NCI-H2081 (cell line): ENCODE results near the gene BEAN1.
"Not testable (repeated sequence)": the region's sequence is repeated elsewhere in the genome, so short reads cannot be mapped to it uniquely, and the experiment has no call there.

Experiments
- DNase-seq, 2 experiments: peaks; one replicate each; lab custom pipeline; 2025; lab: John Stamatoyannopoulos, UW

The BEAN1 gene

DNA sequence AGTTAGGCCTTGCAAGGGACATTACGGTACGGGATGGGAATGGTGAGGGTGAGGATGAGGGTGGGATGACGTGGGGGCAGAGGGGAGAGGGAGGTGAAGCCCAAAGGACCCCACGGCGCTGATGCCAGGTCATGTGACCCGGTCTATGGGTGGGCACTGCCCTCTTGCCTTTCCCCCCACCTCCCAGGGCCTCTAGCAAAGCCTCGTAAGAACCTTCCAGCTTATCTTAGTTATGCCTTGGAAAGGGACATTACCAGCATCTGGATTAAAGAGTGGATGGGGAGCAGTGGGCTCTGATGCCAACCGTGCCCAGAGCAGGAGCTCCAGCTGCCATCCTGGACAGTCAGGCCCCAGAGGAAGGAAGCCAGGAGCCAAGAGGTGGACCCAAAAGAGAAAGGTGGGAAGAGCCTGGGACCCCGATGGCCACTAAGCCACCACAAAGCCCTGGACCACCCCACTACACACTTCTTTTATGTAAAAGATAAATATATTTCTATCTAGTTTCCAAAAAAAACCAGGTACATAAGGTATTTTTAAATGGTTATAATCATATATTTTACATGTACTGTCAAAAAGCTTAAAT lies 81.9 kb downstream of the BEAN1 start:
- DNase-seq = no peak

DNA sequence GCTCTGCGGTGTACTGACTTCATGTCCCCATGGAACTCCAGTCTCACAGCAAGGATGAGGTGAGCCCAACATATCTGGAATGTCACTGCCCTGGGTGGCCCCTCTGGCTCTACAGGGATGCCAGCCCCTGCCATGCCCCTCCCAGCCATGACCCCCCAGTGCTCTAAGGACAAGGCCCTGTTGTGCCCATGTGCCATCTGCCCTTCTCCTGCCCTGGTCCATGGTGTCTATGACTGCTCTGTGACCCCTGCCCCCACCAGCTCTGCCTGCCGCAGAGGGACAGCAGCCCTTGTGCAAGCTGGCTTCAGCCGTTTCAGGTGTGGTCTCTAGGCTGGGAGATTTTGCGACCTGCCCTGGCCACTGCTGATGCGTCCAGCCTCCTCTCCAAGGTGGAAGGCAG lies 82.5 kb downstream of the BEAN1 start:
- DNase-seq = no peak

DNA sequence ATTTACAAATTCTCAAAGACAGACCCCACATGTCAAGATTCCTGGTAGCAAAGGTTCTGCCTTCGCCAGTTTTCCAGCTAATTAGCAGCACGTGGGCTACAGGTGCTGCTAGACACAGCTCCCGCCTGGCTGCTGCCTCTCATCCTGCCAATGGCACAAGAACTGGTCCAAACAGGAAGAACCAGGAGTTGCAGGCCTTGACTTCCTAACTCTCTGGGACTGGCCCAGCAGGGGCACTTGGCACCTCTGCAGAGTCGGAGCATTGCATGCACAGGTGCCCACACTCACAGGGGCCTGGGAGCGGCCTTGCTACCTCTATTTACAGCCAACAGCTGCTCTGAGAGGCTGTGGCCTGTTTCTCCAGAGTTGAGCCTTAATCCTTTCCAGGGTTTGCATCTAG lies 83.2 kb downstream of the BEAN1 start:
- no peak for DNase-seq

DNA sequence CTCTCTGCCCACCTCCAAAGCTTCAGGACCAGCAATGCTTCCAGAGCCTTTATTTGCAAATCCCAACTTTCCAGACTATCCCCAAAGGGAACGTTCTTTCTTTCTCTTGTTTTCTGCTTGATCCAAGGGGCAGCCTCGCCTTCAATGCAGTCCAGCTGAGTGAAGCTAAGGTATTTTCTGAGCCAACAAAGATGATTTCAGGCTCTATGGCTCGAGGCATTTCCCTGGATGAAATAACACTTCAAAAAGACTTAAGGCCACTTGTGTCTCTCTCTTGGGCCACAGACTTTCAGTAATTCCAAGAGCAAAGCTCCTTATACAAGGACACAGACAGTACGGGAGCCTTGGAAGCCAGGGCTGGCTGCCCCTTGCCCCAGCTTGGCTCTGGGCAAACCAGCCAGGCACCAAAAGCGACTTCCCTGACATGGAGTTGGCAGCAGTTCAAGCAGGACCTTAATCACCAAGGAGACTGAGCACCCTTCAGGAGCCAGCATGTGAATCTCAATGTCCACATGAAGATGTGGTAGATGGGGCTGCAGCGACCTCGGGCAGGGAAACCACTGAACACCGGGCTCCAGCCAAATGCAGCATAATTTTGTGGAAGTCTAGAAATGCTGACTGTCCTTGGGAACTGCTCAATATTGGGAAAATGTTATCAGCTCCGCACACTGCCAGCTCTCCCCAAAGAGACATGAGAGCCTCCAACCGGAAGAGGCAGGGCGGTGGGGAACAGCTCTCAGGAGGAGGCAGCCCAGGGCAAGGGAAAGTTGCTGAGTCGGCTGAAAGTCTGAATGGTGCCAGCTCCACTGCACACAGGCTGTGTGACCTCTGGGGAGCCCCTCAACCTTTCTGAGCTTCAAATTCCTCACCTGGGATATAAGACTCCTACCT lies 83.9 kb downstream of the BEAN1 start:
- no peak for DNase-seq

DNA sequence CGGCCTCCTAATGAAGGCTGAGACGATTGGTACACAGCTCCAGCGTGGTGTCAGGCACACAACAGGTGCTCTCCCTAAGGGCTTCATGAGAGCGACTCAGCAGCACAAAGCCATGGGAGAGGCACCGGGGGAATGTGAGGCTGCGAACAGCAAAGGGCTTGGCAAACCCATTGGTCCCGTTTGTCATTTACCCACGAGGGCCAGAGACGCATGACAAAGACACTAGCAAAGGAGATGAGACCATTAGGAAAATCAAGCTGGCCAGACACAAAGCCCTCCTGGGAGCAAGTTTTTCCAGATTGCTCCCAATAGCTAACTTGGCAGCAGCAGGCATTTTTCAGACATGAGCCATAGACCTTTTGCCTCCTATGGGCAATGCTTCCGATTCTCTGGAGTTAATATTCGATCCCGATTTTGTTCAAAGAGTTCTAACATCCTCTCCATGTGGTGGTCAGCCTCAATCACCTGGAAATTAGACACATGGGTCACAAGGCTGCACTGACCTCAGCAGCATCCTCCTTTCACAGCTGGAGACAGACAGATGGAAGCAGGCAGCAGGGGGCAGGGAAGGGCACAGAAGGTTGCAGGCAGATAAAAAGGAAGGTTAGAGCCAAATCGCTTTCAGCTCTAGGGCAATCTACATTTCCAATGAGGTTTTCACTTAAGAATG lies 84.6 kb downstream of the BEAN1 start:
- no peak for DNase-seq

DNA sequence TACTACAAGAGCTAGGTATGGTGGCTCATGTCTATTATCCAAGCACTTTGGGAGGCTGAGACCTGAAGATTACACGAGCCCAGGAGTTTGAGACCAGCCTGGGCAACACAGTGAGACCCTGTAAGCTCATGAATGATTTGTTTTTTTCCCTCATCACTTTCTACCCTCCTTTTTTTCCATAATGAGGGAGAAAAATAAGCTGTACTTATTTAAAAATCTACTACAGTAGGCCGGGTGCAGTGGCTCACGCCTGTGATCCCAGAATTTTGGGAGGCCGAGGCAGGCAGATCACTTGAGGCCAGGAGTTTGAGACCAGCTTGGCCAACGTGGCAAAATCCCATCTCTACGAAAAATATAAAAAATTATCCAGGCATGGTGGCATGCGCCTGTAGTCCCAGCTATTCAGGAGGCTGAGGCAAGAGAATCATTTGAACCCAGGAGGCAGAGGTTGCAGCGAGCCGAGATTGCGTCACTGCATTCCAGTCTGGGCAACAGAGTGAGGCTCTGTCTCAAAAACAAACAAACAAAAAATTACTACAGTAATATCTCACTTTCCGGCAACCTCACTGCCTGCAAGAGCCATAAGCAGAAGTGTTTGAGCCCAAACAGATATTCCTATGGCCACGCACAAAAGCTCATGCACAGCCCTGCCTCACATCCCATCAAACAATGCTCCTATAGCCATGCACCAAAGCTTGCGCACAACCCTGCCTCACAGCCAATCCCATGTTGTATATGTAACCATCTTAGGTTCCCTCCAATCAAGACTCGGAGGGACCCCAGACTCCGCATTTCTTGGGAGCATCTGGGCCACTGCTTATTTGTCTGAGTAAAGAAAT lies 85.4 kb downstream of the BEAN1 start:
- no peak for DNase-seq

DNA sequence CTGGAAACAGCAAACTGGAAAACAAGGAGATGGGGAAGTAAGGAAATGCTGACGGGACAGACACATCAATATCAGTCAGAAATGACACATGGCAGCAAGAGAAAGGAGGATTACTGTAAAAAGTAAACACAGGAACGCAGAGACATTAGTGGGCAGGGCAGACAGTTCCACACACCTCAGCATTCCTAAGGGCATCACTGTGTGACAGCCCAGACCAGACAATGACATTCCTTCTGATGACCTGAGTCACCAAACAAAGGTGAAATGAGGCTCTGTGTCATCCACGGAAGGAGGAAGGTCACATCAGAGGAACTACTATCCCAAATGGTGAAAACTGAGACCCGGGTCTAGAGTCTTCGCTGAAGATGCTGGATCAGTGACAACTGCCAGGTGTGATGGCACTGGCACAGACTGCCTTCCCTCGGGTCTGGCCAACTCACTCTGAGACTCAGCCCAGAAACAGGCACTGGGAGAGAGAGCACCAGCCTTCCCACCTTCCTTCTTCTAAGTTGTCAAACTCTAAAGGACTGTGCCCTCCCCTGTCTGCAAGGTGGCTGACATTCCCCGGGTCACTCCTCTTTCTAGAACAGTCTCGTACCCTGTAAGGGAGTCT lies 86.1 kb downstream of the BEAN1 start:
- no peak for DNase-seq

DNA sequence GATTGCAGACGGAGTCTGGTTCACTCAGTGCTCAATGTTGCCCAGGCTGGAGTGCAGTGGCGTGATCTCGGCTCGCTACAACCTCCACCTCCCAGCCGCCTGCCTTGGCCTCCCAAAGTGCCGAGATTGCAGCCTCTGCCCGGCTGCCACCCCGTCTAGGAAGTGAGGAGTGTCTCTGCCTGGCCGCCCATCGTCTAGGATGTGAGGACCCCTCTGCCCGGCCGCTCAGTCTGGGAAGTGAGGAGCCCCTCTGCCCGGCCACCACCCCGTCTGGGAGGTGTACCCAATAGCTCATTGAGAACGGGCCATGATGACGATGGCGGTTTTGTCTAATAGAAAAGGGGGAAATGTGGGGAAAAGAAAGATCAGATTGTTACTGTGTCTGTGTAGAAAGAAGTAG lies 87.3 kb downstream of the BEAN1 start:
- not testable (repeated sequence) for DNase-seq

DNA sequence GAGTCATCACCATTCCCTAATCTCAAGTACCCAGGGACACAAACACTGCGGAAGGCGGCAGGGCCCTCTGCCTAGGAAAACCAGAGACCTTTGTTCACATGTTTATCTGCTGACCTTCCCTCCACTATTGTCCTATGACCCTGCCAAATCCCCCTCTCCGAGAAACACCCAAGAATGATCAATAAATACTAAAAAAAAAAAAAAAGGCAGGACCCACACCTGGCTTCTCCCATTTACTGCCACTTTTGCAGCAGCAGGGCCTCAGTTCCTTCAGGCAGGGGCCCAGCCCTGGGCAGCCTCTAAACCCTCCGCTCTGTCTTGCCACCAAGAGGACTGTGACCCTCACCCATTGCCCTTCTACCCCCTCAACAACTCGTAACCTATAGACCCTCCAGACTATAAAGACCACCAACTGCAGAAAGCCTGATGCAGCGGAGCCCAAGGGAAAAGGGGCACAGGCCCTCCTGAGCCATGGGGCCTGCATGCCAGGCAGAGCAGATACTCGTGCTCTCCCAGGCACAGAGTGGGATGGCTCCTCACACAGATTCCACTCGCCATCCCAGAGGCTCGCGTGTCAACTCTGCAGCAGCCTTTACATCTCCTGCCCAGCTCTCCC lies 88.0 kb downstream of the BEAN1 start:
- not testable (repeated sequence) for DNase-seq

DNA sequence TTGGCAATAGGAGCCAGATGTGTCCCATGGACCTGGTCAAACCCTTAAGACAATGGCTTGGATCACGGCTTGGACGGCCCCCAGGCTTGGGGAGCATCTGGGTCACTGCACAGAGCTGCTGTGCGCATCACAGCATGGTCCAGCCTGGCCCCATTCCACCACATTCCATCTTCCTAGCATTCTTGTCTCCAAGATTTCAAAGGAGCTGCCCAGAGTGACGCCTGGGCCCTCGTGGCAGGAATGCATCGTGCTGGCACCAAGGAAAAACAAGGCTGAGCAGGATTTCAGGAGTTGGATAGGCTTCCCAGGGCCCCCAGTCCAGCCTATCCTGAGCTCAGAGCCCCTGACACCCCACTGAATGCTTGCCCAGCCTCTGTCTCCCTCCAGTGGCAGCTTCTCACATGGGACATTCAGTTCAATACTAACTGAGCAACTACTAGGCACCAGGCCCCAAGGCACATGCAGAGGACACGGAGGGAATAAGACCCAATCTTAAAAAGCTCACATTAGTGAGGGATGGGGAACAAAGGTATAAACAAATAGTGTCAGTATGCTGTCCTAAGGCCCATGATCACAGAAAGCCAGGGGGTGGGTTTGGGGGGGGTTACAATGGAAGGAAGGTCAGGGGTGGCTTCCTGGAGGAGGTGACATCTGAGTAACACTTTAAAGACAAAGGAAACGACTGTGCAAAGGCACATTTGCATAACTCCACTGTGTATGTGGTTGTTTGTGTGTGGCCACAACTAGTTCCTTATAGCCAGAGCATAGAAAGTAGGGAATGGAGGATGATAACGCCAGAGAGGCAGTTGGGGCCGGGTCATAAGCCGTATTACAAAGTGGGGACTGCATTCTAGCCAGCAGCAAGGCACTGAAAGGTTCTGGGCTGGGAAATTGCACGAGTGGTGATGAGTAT lies 88.8 kb downstream of the BEAN1 start:
- no peak for DNase-seq

DNA sequence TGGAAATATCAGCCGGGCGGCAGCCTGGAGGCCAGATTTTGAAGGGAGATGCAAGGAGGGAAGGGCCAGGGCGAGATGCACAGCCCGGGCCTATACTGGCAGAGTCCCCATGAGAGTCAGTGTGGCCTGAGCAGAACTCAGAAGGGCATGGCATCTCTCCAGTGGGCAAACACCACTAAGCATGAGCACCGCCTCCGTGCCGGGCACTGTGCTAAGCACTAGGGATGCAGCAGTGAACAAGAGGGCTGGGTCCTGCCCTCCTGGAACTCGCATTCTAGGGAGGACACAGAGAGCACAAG lies 89.4 kb downstream of the BEAN1 start:
- no peak for DNase-seq

DNA sequence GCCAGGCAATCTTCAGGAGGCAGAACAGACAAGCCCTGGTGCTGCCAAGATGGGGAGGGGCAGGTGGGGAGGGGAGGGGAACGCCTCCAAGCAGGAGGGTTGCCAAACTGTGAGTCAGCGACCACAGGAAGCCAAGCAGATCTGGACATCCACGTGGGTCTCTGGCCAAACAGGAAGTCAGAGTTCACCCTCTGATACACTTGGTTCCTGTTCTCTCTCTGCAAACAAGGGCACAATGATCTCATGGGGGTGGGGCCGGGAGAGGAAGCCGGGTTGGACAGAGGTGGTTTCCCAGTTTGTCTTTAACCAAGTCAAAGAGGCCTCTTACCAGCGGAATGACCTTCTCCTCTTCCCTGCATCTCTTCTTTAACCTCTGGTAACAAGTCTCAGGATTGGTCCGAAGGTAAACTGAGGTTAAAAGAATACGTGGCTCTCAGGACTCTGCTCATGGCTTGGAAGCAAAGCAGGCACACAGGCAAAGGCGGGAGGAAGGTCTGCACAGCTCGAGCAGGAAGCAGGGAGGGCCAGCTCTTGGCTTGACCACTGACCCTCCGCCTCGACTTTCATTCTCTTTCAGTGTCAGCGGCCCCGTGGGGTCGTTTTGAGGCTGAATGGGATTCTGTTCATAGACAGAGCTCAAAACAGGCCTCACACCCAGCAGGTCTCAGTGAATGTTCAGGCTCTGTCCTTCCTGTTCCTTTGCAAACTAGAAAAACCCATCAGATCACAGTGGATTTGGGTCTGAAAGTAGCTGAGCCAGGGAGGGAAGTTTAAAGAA lies 89.9 kb downstream of the BEAN1 start:
- DNase-seq = peak; percentile 41 to 61

DNA sequence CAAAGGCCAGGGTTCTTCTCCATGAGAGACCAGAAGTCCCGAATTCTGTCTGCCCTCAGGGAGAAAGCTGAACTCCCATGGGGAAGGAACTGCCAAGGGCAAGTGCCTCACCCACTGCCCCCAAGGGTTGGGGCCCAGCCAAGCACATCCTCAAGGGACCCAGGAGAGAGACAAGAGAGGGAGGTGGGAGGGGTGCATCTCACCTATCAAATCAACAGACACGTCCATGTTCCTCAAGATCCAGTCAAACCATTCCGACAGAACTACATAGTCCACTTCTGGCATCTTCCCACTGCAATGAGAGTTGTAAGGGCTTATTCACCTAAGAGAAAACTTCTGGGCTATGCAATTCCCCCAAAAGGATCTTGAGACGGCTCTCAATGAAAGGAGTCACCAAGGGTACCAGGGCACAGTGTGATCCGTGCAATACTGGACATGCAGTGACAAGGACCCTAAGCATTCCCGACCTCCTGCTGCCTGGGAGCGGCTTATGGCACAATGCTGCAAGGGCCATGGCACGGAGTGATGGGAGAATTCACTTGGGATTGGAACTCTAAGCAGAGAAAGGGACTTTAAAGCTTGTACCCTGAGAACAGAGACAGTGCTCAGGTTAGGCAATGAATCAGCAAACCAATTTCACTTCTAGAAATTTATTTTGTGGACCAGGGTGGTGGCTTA lies 90.6 kb downstream of the BEAN1 start:
- no peak for DNase-seq

DNA sequence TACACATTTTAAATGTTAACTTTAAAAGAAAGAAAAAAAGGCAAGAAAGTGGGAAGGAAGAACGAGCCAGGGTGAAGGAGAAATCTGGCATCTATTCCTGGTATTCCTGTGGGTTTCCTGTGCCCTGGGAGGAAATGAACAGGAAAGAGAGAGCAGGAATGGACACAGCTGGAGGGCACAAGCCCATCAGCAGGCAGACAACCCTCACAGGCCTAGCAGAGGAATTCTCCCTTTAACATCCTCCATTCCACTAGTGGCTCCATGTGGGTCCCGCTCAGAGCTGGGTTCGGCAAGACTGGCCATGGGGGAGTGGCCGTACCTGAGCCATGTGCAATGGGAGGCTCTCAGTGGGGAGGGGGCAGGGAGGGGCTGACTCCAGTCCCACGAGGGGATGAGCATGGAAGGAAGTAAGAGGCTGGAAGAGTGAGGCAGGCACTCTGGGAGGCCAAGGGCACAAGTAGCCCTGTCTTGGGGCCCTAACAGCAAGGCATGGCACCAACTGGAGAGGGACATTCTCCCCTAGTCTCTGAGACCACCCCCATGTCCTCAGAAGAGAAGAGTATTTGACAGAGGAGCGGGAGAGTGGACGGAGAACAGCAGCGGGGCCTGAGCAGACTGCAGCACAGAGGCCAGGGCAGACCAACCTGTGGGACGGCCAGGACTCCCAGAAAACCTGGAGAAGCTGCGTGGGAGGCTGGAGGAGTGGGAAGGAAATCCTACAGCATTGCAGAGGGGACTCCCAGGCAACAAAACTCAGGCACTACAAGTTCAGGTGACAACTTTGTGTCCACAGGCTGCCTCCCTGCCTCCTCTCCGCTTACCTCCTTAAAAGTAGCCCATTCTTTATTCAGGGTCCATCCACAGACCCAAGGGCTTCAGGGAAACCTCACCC lies 92.6 kb downstream of the BEAN1 start:
- no peak for DNase-seq

DNA sequence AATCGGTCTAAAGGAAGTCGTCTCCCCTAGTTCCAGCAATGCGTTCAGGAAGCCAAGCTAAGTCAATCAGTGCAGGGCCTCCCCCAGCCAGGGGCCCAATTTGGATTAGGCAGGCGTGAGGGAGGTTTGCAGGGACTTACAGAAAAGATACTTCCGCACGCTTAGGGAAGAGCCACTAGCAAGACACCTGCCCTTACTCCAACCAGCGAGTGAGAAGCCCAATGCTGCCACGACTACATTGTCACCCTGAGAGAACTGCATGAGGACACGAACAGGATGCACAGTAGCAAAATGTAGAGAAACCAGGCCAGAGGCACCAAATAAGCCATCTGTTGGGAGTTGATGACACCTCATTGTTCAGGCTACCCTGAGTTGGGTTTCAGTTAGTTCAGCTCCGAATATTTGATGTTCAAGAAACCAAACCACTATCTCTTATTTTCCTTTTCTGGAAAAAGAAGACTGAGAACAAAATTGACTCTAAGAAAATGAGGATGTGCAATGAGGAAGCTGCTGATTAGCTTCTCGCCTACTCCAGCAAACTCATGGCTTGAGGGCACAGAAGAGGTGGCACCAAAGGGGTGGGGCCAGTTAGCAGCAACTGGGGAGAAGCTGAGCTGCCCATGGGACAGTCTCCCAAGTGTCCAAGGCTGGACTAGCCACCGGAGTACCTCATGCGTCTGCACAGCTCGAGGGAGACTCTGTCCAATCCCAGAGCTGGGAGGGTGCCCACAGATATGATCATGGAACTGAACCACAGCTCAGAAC lies 93.5 kb downstream of the BEAN1 start:
- DNase-seq = no peak

DNA sequence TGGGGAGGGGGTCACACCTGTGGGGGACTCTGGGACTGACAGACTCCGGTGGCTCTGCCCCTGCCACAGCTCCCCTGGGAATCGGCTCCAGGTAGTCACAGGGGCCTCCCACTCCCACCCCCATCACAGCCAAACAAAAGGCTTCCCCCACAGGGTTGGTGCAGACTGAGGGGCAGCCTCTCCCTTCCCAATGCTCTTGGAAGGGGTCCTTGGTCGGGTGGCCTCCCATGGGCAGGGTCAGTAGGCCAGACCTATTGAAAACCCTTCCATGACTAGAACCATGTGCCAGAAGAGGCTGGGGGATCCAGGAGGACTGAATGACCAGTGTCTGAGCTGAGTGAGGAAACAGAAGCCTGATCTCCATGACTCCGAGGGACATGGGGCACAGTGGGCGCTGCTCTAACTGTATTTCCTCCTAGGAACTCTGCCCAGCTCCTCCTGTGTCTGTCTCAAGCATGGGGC lies 94.2 kb downstream of the BEAN1 start:
- no peak for DNase-seq
